Measurements from ENCODE around the gene FAM83C.

- TF ChIP-seq, protein P1, sequence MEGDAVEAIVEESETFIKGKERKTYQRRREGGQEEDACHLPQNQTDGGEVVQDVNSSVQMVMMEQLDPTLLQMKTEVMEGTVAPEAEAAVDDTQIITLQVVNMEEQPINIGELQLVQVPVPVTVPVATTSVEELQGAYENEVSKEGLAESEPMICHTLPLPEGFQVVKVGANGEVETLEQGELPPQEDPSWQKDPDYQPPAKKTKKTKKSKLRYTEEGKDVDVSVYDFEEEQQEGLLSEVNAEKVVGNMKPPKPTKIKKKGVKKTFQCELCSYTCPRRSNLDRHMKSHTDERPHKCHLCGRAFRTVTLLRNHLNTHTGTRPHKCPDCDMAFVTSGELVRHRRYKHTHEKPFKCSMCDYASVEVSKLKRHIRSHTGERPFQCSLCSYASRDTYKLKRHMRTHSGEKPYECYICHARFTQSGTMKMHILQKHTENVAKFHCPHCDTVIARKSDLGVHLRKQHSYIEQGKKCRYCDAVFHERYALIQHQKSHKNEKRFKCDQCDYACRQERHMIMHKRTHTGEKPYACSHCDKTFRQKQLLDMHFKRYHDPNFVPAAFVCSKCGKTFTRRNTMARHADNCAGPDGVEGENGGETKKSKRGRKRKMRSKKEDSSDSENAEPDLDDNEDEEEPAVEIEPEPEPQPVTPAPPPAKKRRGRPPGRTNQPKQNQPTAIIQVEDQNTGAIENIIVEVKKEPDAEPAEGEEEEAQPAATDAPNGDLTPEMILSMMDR (IDR thresholded peaks at IDR 0.05; ENCODE audit: low read depth, low read length) = no peak
- no peak for TF ChIP-seq EZH2phosphoT487 (IDR thresholded peaks at IDR 0.05; ENCODE audit: low read depth)
Measured at GRCh38 chr20:35243317-35243716, 48.9 kb downstream of the FAM83C start.

Measured in OCI-LY3 (cell line).